ENCODE results near the gene MEGF11.

The MEGF11 gene

GRCh38 chr15:66023311-66023972, 230.1 kb downstream of the MEGF11 start:
- ATAC-seq = peak; percentile 48
- TF ChIP-seq TCF4 (CRISPR knock-in tag; IDR thresholded peaks at IDR 0.05; ENCODE audit: borderline replicate concordance) (no peak), SNAI2 (CRISPR knock-in tag; IDR thresholded peaks at IDR 0.05) (no peak)

DNA sequence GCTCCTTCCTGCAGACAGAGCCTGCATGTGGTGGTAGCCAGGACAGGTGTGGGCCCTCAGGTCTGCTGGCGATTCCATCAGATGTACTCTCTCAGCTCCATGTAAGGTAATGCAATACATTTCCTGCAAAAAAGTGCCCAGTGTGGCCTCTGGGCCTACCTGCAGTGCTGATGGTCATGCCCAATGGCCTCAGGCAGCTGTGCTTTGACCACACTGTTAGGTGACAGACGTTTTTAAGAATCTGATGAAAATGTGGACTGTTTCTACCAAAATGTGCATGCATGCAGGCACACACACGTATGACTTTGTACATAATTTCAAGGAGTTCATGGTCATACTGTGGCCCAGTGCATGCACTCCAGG, 231.4 kb downstream of the MEGF11 start:
- no peak for ATAC-seq
- TF ChIP-seq ZNF565 (CRISPR knock-in tag; conservative IDR thresholded peaks at IDR 0.05; ENCODE audit: low read depth) = no peak
- no peak for TF ChIP-seq CSRNP3 (CRISPR knock-in tag; IDR thresholded peaks at IDR 0.05)
- no peak for TF ChIP-seq TCF4 (CRISPR knock-in tag; IDR thresholded peaks at IDR 0.05; ENCODE audit: borderline replicate concordance)
- no peak for TF ChIP-seq ZFP3 (CRISPR knock-in tag; IDR thresholded peaks at IDR 0.05)
- TF ChIP-seq BACH2 (CRISPR knock-in tag; IDR thresholded peaks at IDR 0.05; ENCODE audit: borderline replicate concordance) = no peak
- TF ChIP-seq CSDC2 (CRISPR knock-in tag; IDR thresholded peaks at IDR 0.05) = no peak
- TF ChIP-seq PPARA (CRISPR knock-in tag; IDR thresholded peaks at IDR 0.05; ENCODE audit: borderline replicate concordance) = no peak

DNA sequence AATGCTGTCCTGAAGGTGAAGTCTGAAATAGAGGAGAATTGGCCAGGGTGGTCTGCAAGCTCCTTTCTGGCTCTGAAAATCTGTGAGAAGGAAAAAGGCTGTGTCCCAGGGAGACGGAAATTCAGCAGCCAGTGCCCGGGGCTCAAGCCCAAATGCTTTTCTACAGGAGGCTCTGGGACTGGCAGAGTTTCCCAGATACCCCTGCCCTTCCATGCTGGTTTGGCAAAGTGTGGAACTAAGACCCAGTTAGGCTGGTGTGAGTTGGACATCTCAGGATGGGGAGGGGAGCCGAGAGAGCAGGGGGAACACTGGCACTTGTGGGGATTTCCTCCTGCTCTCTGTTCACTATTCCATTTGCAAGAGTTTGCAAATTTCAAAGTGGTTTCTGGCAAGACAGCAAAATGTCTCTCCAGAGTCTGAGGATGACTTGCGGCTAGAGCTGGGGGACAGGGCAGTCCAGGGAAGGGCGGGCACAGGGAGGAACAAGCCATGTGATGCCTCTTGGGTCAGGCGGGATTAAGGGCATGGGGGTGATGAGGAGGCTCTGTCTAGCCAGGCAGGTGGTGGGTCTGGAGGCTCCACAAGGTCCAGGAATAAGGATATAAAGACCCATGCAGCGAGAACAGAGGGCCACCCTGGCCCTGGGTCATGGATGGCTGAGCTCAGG, 231.9 kb downstream of the MEGF11 start:
- no peak for ATAC-seq

DNA sequence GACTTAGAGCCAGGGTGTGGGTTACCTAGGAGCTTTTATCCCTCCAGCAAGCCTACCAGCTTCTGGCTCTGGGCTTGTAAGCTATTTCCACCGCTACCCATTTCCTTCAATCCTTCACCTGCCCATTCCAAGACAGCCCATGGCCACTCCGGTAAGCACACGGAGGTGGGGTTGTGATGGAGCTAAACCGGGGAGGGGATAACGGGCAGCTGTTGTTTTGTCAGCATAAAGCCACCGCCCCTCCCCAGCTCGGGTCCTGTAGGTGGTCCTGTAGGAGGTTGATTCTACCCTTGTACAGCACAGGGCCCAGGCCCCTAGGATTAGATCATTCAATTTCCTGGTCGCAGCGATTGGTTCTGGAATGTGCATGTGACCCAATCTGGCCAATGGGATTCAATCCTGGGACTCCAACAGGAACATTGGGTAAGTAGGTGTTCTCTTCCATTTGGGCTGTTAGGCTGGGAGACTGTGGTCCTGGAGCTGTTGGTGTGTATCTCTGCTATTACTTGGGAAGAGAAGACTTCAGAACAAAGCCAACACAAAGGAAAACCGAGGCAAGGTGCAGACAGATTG, 233.6 kb downstream of the MEGF11 start:
- TF ChIP-seq ARNTL (CRISPR knock-in tag; IDR thresholded peaks at IDR 0.05; ENCODE audit: borderline replicate concordance, low read depth) (no peak), POU6F1 (CRISPR knock-in tag; IDR thresholded peaks at IDR 0.05; ENCODE audit: borderline replicate concordance, low read depth) (no peak), PATZ1 (CRISPR knock-in tag; IDR thresholded peaks at IDR 0.05; ENCODE audit: borderline replicate concordance) (no peak), ZNF8 (CRISPR knock-in tag; IDR thresholded peaks at IDR 0.05) (no peak), TCF4 (CRISPR knock-in tag; IDR thresholded peaks at IDR 0.05; ENCODE audit: borderline replicate concordance) (no peak), GLIS3 (CRISPR knock-in tag; IDR thresholded peaks at IDR 0.05) (no peak), ESRRG (CRISPR knock-in tag; IDR thresholded peaks at IDR 0.05) (no peak), ISL1 (CRISPR knock-in tag; IDR thresholded peaks at IDR 0.05) (no peak)
- TF ChIP-seq, protein P1, sequence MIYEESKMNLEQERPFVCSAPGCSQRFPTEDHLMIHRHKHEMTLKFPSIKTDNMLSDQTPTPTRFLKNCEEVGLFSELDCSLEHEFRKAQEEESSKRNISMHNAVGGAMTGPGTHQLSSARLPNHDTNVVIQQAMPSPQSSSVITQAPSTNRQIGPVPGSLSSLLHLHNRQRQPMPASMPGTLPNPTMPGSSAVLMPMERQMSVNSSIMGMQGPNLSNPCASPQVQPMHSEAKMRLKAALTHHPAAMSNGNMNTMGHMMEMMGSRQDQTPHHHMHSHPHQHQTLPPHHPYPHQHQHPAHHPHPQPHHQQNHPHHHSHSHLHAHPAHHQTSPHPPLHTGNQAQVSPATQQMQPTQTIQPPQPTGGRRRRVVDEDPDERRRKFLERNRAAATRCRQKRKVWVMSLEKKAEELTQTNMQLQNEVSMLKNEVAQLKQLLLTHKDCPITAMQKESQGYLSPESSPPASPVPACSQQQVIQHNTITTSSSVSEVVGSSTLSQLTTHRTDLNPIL (CRISPR knock-in tag; IDR thresholded peaks at IDR 0.05; ENCODE audit: low read depth) = no peak
- ATAC-seq = no peak

More for the DNA sequence above, 231.9 kb downstream of the MEGF11 start:
- no peak for TF ChIP-seq TCF4 (CRISPR knock-in tag; IDR thresholded peaks at IDR 0.05; ENCODE audit: borderline replicate concordance)
- TF ChIP-seq POU6F1 (CRISPR knock-in tag; IDR thresholded peaks at IDR 0.05; ENCODE audit: borderline replicate concordance, low read depth) = no peak
- TF ChIP-seq BACH2 (CRISPR knock-in tag; IDR thresholded peaks at IDR 0.05; ENCODE audit: borderline replicate concordance) = no peak
- TF ChIP-seq, protein P2, sequence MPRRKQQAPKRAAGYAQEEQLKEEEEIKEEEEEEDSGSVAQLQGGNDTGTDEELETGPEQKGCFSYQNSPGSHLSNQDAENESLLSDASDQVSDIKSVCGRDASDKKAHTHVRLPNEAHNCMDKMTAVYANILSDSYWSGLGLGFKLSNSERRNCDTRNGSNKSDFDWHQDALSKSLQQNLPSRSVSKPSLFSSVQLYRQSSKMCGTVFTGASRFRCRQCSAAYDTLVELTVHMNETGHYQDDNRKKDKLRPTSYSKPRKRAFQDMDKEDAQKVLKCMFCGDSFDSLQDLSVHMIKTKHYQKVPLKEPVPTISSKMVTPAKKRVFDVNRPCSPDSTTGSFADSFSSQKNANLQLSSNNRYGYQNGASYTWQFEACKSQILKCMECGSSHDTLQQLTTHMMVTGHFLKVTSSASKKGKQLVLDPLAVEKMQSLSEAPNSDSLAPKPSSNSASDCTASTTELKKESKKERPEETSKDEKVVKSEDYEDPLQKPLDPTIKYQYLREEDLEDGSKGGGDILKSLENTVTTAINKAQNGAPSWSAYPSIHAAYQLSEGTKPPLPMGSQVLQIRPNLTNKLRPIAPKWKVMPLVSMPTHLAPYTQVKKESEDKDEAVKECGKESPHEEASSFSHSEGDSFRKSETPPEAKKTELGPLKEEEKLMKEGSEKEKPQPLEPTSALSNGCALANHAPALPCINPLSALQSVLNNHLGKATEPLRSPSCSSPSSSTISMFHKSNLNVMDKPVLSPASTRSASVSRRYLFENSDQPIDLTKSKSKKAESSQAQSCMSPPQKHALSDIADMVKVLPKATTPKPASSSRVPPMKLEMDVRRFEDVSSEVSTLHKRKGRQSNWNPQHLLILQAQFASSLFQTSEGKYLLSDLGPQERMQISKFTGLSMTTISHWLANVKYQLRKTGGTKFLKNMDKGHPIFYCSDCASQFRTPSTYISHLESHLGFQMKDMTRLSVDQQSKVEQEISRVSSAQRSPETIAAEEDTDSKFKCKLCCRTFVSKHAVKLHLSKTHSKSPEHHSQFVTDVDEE (CRISPR knock-in tag; IDR thresholded peaks at IDR 0.05) = no peak
- TF ChIP-seq ZNF565 (CRISPR knock-in tag; conservative IDR thresholded peaks at IDR 0.05; ENCODE audit: low read depth) = no peak
